ENCODE measurements around the gene OGFOD1.

The OGFOD1 gene

DNA sequence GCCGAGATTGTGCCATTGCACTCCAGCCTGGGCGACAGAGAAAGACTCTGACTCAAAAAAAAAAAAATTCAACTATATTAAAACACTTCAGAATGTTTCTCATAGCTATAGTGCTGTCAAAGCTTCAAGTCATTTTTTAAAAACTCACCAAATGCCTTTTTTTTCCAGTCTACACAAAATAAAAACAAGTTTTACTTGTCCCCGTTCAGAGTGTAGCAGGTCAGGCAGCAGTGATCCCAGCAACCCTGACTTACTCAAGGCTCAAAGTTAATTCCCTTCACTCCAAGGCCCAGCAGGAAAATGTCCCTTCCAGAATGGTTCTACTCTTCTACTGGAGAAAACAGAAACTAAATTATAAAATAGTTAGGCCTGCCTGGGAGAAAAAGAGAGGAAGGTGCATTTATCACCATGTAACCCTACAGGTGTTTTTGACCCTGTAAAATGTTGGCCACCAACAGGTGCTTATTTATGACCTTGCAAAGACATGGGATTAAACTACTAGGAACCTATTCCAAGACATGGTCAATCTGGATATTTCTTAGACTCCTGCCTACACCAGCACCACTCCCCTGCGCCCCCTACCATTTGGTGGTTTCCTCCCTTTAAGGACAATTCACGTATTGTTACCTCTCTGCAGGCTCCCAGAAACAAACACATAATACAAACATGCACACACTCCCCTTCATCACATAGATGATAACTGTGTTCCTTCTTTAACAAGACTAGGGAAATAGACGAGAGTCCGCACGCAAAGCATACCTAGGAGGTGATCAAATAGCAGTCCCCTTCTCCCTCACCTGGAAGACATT is 31.4 kb upstream of the OGFOD1 start:
- H3K4me3 ChIP-seq, result no peak overlapping the region
- no peaks in the 10 kb centered on the region for H3K36me3 ChIP-seq
- TF ChIP-seq, protein P1, sequence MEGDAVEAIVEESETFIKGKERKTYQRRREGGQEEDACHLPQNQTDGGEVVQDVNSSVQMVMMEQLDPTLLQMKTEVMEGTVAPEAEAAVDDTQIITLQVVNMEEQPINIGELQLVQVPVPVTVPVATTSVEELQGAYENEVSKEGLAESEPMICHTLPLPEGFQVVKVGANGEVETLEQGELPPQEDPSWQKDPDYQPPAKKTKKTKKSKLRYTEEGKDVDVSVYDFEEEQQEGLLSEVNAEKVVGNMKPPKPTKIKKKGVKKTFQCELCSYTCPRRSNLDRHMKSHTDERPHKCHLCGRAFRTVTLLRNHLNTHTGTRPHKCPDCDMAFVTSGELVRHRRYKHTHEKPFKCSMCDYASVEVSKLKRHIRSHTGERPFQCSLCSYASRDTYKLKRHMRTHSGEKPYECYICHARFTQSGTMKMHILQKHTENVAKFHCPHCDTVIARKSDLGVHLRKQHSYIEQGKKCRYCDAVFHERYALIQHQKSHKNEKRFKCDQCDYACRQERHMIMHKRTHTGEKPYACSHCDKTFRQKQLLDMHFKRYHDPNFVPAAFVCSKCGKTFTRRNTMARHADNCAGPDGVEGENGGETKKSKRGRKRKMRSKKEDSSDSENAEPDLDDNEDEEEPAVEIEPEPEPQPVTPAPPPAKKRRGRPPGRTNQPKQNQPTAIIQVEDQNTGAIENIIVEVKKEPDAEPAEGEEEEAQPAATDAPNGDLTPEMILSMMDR (IDR thresholded peaks at IDR 0.05), result no peak
- H3K4me1 ChIP-seq, result peaks cover 0 to 67% (median 32%) of the 10 kb centered on the region in 4 donors
- no peaks in the 10 kb centered on the region for H3K27me3 ChIP-seq
- H3K27ac ChIP-seq, result no peak overlapping the region
- H3K9me3 ChIP-seq, result no peaks in the 10 kb centered on the region
- DNase-seq, result no peak
- intact Hi-C loops (cut with DNase I; ENCODE audit: low total_unique reads), result no loop called here

DNA sequence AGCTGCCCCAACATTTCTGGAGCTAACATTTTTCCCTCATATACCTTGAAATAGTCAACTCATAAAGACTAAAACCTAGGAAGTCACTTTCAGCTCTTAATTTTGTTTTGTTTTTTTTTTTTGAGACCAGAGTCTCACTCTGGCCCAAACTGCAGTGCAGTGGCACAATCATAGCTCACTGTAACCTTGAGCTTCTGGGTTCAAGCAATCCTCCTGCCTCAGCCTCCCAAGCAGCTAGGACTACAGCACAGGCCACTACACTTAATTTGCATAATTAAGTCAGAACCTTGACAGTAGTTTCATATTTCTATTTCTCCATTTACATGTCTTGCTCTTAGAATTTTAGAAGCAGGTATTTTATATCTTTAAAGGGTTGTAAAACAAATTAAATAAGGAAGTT is 30.7 kb upstream of the OGFOD1 start:
- no peaks in the 10 kb centered on the region for H3K9me3 ChIP-seq
- TF ChIP-seq, protein P1 (IDR thresholded peaks at IDR 0.05), result no peak
- no peaks in the 10 kb centered on the region for H3K36me3 ChIP-seq
- H3K27ac ChIP-seq, result no peak overlapping the region
- DNase-seq, result no peak
- H3K4me1 ChIP-seq, result peaks cover 0 to 60% (median 30%) of the 10 kb centered on the region in 4 donors
- no peak overlapping the region for H3K4me3 ChIP-seq
- intact Hi-C loops (cut with DNase I; ENCODE audit: low total_unique reads), result no loop called here
- H3K27me3 ChIP-seq, result no peaks in the 10 kb centered on the region

DNA sequence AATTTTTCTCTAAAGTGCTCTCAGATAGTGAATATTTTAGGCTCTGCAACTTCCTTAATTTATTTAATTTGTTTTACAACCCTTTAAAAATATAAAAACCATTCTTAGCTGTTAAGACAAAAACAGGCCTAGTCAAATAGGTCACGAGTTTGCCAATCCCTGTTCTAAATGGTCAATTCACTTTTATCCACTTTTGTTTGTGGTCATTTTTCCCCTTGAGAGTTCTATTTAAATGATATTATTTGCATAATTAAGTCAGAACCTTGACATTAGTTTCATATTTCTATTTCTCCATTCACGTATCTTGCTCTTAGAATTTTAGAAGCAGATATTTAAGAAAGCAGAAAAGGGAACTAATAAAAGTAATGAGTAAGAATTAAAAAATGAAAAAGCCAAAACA is 30.0 kb upstream of the OGFOD1 start:
- Histone ChIP-seq H3K4me1 (peaks cover 0 to 55% (median 30%) of the 10 kb centered on the region in 4 donors), H3K9me3 (no peaks in the 10 kb centered on the region), H3K36me3 (no peaks in the 10 kb centered on the region), H3K4me3 (no peak overlapping the region), H3K27me3 (no peaks in the 10 kb centered on the region), H3K27ac (no peak overlapping the region)
- no peak for DNase-seq
- intact Hi-C loops (cut with DNase I; ENCODE audit: low total_unique reads), result no loop called here
- TF ChIP-seq, protein P1 (IDR thresholded peaks at IDR 0.05), result no peak

DNA sequence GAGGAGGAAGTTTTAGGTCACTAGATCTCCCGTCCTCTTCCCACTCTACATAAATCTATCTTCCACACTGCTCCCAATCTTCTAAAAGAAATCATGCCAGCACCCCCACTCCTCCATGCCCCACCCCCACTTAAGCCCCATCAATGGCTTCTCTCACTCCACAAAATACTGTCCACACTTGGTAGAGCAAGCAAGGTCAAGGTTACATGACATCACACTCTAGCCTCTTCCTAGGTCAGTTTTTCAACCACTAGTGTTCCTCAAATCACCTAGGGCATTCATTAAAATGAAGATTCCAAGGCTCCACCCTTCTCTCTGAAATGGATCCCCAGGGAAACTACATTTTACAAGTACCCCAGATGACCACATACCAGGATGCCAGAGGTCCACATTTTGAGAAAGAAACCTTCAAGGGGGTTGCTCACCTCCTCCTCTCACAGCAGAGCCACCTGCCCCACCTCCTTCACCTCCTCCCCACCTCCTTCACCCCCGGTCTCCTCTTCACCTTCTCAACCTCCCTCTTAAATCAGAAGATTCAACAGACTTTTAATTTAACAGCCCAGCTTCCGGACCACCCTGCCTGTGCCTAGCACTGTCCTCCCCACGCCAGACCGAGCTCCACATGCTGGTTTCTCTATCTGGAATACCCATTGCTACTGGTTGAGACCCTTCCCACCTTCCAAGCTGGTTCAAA is 29.2 kb upstream of the OGFOD1 start:
- Histone ChIP-seq H3K9me3 (no peaks in the 10 kb centered on the region), H3K27ac (no peak overlapping the region), H3K4me3 (no peak overlapping the region), H3K4me1 (peaks cover 0 to 55% (median 30%) of the 10 kb centered on the region in 4 donors), H3K27me3 (no peaks in the 10 kb centered on the region), H3K36me3 (no peaks in the 10 kb centered on the region)
- no peak for DNase-seq
- intact Hi-C loops (cut with DNase I; ENCODE audit: low total_unique reads), result no loop called here
- TF ChIP-seq, protein P1 (IDR thresholded peaks at IDR 0.05), result no peak

DNA sequence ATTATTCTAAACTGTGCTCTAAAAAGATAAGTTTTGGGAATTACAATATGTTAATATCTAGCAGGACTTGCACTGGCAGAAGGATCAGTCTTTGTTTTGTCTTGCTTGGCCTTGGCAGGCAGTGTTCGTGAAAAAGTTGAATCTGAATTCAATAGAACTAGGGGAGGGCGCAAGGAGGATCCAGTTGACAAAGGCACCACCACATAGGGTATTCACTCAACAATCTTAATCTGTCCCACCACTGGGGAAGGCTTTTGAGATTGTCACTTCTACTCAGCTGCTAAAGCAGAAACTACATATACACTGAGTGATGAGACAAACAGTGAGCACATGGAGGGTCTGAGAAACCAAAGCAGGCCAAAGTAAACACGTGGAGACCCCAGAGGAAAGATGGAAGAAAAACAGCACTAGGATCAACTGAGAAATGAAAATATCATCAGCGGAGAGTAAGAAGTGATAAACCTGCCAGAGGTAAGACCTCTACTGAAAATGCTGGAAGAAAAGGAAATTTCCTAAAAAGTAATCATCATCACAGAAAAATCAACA is 28.4 kb upstream of the OGFOD1 start:
- peaks cover 0 to 55% (median 30%) of the 10 kb centered on the region in 4 donors for H3K4me1 ChIP-seq
- H3K36me3 ChIP-seq, result no peaks in the 10 kb centered on the region
- H3K27me3 ChIP-seq, result no peaks in the 10 kb centered on the region
- H3K27ac ChIP-seq, result no peak overlapping the region
- no peak for DNase-seq
- TF ChIP-seq, protein P1 (IDR thresholded peaks at IDR 0.05), result no peak
- H3K4me3 ChIP-seq, result peak overlapping the region in 1 of 2 donors; percentile 79
- H3K9me3 ChIP-seq, result no peaks in the 10 kb centered on the region
- intact Hi-C loops (cut with DNase I; ENCODE audit: low total_unique reads), result no loop called here

Measured in tibial artery (tissue), 4 donors.